ENCODE data around the gene CACUL1. TPM values are rescaled to one million over a fixed set of nuclear protein-coding genes. Genes with fewer than 3 reads are reported as not detected.

CACUL1 gene
- total and polyA plus RNA-seq, 2 of the 13 experiments (the other 11 are each of a cell fraction or from before 2014, with no cell fraction given) = 14.2 to 31.0 TPM

DNA sequence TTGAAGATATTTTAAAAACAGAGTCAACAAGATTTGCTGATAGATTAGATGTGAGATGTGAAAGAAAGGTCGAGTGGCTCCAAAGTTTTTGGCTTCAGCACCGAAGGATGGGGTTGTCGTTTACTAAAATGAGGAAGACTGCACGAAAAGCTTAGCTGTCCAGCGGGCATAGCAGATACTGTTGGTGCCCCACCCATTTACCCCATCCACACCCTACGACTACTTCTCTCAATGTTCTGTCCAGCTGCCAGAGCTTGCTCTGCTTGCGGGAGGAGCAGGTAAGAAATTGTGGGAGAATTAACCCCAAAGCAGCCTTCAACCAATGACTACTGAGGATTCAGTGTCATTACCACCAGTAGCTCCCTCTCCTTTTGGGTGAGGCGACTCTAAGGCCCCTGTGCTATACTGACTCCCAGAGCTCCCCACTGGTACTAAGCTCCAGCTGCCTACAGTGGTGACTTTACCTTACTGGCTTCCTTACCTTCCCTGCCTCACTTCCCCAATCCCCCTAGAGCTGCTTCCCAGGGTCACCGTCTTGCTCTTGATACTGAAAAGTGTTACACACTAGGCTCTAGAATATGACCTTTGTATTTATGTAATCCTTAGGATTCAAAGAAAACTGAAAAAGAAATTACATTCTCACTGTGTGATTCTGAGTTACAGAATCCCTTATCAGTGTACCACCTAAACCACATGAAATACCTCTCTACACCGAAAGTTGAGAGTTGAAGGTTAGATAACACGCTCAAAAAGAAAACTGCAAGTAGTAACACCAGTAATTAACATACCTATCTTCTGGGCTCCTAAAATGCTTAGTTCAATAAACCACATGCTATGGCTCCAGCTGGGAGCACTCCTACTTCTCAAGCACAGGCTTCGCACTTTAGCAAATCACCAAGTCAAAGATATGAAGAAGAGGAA is 22.3 kb downstream of the CACUL1 start:
- Histone ChIP-seq H3K36me3 (replicated peaks in 1 of 2; ENCODE audit: control insufficient read depth in 1 of 2, insufficient read depth in 2 of 2, low read length in 2 of 2) (peaks cover 0 to 11% of the 10 kb centered on the region in 2 experiments; a peak in 2 of 5 replicates), H3K4me3 (replicated peaks in 1 of 3; ENCODE audit: insufficient read depth in 1 of 3, low read depth in 2 of 3, low read length in 3 of 3) (no peak overlapping the region), H3K9ac (ENCODE audit: insufficient read depth, low read depth, low read length) (no peak overlapping the region), H2AFZ (ENCODE audit: low read length) (no peak overlapping the region), H3K4me1 (ENCODE audit: insufficient read depth, low read length) (peaks cover 30% of the 10 kb centered on the region), H4K20me1 (ENCODE audit: insufficient read depth, low read length) (peaks cover 18% of the 10 kb centered on the region), H3K9me3 (ENCODE audit: low read length) (no peaks in the 10 kb centered on the region), H3K4me2 (ENCODE audit: low read depth, low read length) (no peak overlapping the region), H3K27me3 (ENCODE audit: control insufficient read depth in 1 of 2, insufficient read depth in 2 of 2, low read length in 2 of 2) (no peaks in the 10 kb centered on the region), H3K27ac (ENCODE audit: extremely low read length, insufficient read depth, low read length) (no peak overlapping the region), H3K79me2 (ENCODE audit: insufficient read depth, low read length) (peaks cover 78% of the 10 kb centered on the region)
- POLR2A ChIA-PET = interaction anchor here (3.9 kb wide), 1 partner anchor 22 kb away, joined by 11 read pairs; the partner anchor contains the start of gene CACUL1
- 97% methylated on average over 12 of the region's 12 CpGs for WGBS (ENCODE audit: low lambda C conversion rate)
- no TSS peak for BruUV-seq (replicated peaks)
- ATAC-seq (no peak), FAIRE-seq (no peak), DNase-seq (ENCODE audit: low spot score) (no peak)
- CTCF ChIA-PET (ENCODE audit: low intra/inter-chr PET ratio, low total read pairs) = no interaction called here
- in situ Hi-C loops (cut with HindIII; ENCODE audit: extremely low pct_ligation_motif_present, low pct_unique_long_range_greater_than_20kb) = no loop called here
- intact Hi-C loops (cut with micrococcal nuclease; ENCODE audit: unreplicated experiment) = no loop called here
- no peak for TF ChIP-seq ZEB1 (IDR thresholded peaks at IDR 0.05; ENCODE audit: insufficient replicate concordance, low read depth)
- TF ChIP-seq MYNN (CRISPR knock-in tag; IDR thresholded peaks at IDR 0.05; ENCODE audit: low read depth) = no peak
- TF ChIP-seq CREB1 (IDR thresholded peaks at IDR 0.05) = no peak
- no peak for TF ChIP-seq CREB1 (CRISPR knock-in tag; IDR thresholded peaks at IDR 0.05)
- TF ChIP-seq, protein P1, sequence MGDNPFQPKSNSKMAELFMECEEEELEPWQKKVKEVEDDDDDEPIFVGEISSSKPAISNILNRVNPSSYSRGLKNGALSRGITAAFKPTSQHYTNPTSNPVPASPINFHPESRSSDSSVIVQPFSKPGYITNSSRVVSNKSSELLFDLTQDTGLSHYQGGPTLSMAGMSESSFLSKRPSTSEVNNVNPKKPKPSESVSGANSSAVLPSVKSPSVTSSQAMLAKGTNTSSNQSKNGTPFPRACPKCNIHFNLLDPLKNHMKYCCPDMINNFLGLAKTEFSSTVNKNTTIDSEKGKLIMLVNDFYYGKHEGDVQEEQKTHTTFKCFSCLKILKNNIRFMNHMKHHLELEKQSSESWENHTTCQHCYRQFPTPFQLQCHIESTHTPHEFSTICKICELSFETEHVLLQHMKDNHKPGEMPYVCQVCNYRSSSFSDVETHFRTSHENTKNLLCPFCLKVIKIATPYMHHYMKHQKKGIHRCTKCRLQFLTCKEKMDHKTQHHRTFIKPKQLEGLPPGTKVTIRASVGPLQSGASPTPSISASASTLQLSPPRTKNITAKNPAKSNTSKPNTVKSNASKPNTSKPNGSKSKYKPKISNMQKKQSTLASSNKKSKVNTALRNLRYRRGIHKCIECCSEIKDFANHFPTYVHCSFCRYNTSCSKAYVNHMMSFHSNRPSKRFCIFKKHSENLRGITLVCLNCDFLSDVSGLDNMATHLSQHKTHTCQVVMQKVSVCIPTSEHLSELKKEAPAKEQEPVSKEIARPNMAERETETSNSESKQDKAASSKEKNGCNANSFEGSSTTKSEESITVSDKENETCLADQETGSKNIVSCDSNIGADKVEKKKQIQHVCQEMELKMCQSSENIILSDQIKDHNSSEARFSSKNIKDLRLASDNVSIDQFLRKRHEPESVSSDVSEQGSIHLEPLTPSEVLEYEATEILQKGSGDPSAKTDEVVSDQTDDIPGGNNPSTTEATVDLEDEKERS (CRISPR knock-in tag; IDR thresholded peaks at IDR 0.05) = no peak
- TF ChIP-seq ZNF556 (CRISPR knock-in tag; IDR thresholded peaks at IDR 0.05; ENCODE audit: borderline replicate concordance) = no peak
- no peak for TF ChIP-seq BRCA1 (CRISPR knock-in tag; IDR thresholded peaks at IDR 0.05)
- no peak for TF ChIP-seq JDP2 (CRISPR knock-in tag; IDR thresholded peaks at IDR 0.05; ENCODE audit: borderline replicate concordance)
- no peak for TF ChIP-seq ZNF124 (CRISPR knock-in tag; IDR thresholded peaks at IDR 0.05)
- TF ChIP-seq, protein P2, sequence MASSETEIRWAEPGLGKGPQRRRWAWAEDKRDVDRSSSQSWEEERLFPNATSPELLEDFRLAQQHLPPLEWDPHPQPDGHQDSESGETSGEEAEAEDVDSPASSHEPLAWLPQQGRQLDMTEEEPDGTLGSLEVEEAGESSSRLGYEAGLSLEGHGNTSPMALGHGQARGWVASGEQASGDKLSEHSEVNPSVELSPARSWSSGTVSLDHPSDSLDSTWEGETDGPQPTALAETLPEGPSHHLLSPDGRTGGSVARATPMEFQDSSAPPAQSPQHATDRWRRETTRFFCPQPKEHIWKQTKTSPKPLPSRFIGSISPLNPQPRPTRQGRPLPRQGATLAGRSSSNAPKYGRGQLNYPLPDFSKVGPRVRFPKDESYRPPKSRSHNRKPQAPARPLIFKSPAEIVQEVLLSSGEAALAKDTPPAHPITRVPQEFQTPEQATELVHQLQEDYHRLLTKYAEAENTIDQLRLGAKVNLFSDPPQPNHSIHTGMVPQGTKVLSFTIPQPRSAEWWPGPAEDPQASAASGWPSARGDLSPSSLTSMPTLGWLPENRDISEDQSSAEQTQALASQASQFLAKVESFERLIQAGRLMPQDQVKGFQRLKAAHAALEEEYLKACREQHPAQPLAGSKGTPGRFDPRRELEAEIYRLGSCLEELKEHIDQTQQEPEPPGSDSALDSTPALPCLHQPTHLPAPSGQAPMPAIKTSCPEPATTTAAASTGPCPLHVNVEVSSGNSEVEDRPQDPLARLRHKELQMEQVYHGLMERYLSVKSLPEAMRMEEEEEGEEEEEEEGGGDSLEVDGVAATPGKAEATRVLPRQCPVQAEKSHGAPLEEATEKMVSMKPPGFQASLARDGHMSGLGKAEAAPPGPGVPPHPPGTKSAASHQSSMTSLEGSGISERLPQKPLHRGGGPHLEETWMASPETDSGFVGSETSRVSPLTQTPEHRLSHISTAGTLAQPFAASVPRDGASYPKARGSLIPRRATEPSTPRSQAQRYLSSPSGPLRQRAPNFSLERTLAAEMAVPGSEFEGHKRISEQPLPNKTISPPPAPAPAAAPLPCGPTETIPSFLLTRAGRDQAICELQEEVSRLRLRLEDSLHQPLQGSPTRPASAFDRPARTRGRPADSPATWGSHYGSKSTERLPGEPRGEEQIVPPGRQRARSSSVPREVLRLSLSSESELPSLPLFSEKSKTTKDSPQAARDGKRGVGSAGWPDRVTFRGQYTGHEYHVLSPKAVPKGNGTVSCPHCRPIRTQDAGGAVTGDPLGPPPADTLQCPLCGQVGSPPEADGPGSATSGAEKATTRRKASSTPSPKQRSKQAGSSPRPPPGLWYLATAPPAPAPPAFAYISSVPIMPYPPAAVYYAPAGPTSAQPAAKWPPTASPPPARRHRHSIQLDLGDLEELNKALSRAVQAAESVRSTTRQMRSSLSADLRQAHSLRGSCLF (CRISPR knock-in tag; IDR thresholded peaks at IDR 0.05; ENCODE audit: borderline replicate concordance) = no peak
- no peak for TF ChIP-seq NFE2 (CRISPR knock-in tag; IDR thresholded peaks at IDR 0.05)
- no peak for TF ChIP-seq TBL1XR1 (IDR thresholded peaks at IDR 0.05; ENCODE audit: borderline replicate concordance, low read length, partially characterized antibody)
- TF ChIP-seq ZNF713 (CRISPR knock-in tag; IDR thresholded peaks at IDR 0.05) = no peak
- TF ChIP-seq, protein P3, sequence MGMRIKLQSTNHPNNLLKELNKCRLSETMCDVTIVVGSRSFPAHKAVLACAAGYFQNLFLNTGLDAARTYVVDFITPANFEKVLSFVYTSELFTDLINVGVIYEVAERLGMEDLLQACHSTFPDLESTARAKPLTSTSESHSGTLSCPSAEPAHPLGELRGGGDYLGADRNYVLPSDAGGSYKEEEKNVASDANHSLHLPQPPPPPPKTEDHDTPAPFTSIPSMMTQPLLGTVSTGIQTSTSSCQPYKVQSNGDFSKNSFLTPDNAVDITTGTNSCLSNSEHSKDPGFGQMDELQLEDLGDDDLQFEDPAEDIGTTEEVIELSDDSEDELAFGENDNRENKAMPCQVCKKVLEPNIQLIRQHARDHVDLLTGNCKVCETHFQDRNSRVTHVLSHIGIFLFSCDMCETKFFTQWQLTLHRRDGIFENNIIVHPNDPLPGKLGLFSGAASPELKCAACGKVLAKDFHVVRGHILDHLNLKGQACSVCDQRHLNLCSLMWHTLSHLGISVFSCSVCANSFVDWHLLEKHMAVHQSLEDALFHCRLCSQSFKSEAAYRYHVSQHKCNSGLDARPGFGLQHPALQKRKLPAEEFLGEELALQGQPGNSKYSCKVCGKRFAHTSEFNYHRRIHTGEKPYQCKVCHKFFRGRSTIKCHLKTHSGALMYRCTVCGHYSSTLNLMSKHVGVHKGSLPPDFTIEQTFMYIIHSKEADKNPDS (CRISPR knock-in tag; IDR thresholded peaks at IDR 0.05) = no peak

All from HepG2 (cell line).